ENCODE results near the gene CD3D.
"Not testable (repeated sequence)": the region's sequence is repeated elsewhere in the genome, so short reads cannot be mapped to it uniquely, and the experiment has no call there.

The CD3D gene

DNA sequence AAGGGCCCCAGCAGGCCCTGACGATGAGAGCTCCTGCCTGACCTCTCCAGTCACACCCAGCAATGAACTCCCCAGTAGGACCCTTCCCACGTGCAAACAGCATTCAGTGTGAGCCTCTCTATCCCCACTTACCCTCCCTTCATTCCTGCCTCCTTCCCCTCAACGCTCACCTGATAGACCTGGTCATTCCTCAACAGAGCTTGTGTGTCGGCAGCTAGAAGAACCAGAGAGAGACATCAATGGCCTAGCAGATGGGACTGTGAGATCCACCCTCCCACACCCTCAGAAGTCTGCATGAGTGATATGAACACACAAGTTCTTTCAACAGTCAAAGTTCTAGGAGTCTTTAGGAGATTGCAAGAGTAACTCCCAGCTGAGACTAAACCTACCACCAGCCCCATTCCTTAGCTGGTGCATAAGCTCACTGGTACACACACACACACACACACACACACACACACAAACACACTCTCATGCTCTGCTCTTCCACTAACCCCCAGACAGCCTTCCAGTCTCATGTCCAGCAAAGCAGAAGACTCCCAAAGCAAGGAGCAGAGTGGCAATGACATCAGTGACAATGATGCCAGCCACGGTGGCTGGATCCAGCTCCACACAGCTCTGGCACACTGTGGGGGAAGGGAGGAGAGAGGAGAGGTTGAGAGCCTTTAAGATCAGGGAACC, 3.1 kb downstream of the CD3D start:
- no peak for DNase-seq (ENCODE audit: low read depth in 2 of 2)

- DNase-seq (ENCODE audit: low read depth in 2 of 2) = peak; percentile 72 to 79
Measured at GRCh38 chr11:118338637-118339061, 3.9 kb downstream of the CD3D start.

- DNase-seq (ENCODE audit: low read depth in 2 of 2) = no peak
Measured at GRCh38 chr11:118334745-118335144, 7.8 kb downstream of the CD3D start.

- DNase-seq (ENCODE audit: low read depth in 2 of 2) = no peak
Measured at GRCh38 chr11:118328745-118329144, 13.8 kb downstream of the CD3D start.

DNA sequence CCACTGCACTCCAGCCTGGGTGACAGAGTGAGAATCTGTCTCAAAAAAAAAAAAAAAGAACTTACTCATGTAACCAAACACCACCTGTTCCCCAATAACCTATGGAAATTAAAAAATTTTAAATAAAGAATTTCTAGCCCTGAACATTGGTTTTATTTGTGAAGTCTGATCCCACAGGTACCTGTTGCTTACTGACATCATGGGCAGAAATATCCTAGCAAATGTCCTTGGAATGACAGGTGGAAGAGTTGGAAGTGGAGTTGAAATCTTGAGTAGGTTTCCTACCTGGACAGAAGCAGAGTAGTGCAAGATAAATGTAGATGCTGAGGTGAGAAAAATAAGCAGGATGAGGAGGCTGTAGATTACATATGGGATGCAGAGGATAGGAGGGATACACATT, 17.2 kb downstream of the CD3D start:
- no peak for DNase-seq (ENCODE audit: low read depth in 2 of 2)

DNA sequence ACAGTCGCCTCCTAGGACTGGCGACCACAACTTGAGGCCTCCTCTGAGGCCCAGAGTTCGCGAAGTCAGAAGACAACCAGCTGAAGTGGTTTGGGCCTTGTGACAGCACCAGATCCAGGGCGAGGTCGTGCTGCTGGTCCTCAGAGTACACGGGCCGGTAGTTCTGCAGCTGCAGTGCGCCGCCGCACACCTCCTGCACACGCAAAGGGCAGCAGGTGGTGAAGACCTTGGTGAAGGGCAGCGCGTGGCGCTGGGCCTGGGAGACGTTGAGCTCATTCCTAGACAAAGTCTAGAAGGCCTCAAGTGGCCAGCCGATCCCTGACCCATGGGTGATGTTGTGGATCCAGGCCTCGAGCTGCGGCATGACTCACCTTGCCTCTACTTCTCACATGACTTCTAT, 19.8 kb downstream of the CD3D start:
- DNase-seq (ENCODE audit: low read depth in 2 of 2) = no peak

DNA sequence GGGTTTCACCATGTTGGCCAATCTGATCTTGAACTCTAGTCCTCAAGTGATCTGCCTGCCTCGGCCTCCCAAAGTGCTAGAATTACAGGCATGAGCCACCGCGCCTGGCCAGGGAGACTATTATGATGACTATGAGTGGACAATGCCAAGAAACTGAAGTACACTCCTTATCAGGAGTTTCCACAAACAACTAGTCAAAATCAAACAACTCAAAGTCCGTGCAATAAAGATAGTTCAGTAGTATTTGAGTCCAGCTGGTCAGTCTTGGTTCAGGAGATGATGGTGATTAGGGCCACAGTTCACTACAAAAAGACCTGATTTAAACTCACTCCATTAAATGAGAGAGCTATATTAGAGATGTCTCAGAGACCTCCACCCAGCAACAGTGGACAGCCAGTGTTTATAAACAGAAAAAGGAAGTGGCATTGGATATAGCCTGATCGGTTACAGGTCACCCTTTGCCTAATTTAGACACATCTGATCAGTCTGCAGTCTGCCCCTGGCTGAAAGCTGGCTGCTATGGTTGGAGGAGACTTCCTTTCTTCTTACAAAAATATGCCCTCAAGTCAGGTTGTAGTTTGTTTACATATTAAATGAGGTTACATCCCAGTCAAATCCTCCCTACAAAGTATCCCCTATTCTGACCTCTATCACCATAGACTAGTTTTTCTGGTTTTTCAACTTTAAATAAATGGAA, 21.0 kb downstream of the CD3D start:
- DNase-seq (ENCODE audit: low read depth in 2 of 2) = no peak

DNA sequence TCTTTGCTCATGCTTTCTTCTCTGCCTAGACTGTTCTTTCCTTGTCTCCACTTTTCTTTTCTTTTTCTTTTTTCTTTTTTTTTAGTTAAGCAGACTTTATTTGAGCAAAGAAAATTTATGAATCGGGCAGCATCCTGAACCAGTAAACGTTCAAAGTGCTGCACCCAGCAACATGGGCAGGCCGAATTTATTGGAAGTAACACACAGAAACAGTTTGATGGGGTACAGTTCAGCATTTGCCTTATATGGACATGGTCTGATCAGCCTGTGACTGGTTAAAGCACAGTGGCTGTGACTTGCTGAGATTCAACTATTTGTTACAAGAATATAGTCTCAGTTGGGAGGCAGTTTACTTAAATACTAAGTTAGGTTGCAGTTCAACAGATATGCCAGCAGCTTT, 22.0 kb downstream of the CD3D start:
- DNase-seq (ENCODE audit: low read depth in 2 of 2) = no peak

- no peak for DNase-seq (ENCODE audit: low read depth in 2 of 2)
Measured at GRCh38 chr11:118319337-118319707, 23.2 kb downstream of the CD3D start.

- no peak for DNase-seq (ENCODE audit: low read depth in 2 of 2)
Measured at GRCh38 chr11:118318581-118319336, 23.7 kb downstream of the CD3D start.

- no peak for DNase-seq (ENCODE audit: low read depth in 2 of 2)
Measured at GRCh38 chr11:118318124-118318523, 24.4 kb downstream of the CD3D start.

GRCh38 chr11:118314988-118315411, 27.5 kb downstream of the CD3D start:
- DNase-seq (ENCODE audit: low read depth in 2 of 2) = no peak

DNA sequence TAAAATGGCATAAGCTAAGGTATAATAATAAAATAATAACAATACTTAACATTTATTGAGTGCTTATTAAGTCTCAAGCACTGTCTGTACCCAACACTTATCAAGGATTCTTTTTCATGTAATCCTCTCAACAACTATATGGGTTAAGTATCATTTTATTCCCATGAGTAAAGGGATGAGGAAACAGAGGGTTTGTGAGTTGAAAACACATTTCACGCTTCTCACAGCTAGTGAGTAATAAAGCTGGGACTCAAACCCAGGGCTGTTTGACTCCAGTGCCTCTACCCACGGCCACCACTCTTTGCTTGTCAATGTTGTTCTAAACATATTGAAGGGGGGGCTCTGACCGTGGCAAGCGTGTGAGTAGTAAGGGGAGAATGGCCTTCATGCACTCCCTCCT, 29.3 kb downstream of the CD3D start:
- DNase-seq (ENCODE audit: low read depth in 2 of 2) = no peak

GRCh38 chr11:118312328-118312727, 30.2 kb downstream of the CD3D start:
- DNase-seq (ENCODE audit: low read depth in 2 of 2) = no peak

- no peak for DNase-seq (ENCODE audit: low read depth in 2 of 2)
Measured at GRCh38 chr11:118311518-118311917, 31.0 kb downstream of the CD3D start.

GRCh38 chr11:118310781-118311485, 31.6 kb downstream of the CD3D start:
- DNase-seq (ENCODE audit: low read depth in 2 of 2) = no peak

GRCh38 chr11:118310271-118310670, 32.2 kb downstream of the CD3D start:
- no peak for DNase-seq (ENCODE audit: low read depth in 2 of 2)

GRCh38 chr11:118308995-118309528, 33.4 kb downstream of the CD3D start:
- not testable (repeated sequence) for DNase-seq (ENCODE audit: low read depth in 2 of 2)

- DNase-seq (ENCODE audit: low read depth in 2 of 2) = peak in 1 of 2 donors; percentile 27
Measured at GRCh38 chr11:118306556-118306955, 35.9 kb downstream of the CD3D start.

DNA sequence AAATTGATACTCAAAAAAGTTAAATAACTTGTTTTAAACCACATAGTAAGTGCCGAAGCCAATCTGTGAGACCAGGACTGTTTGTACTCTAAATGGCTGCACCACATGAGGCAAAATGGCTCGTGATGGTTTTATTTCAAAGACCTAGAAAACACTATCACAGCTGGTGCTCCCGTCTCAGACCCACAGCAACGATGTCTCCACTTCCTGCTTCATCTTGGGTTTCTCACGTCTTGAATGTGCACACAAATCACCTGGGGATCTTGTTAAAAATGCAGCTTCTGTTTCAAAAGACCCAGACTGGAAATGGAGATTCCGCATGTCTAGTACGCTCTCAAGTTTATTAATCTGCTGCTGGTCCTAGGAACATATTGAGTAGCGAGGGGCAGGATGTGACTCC, 36.8 kb downstream of the CD3D start:
- DNase-seq (ENCODE audit: low read depth in 2 of 2) = no peak

GRCh38 chr11:118304568-118305248, 37.8 kb downstream of the CD3D start, which contains the start of gene CD3E:
TSS of gene CD3E (plus strand) at chr11:118304730. CDS start at chr11:118304953, 223 bp downstream.
- DNase-seq (ENCODE audit: low read depth in 2 of 2) = peak in 1 of 2 donors; percentile 54

All from activated CD4-positive, alpha-beta T cell treated with anti-CD3 and anti-CD28 coated beads for 24 hours (primary cell).